HepG2 (cell line): ENCODE results near the gene SLC25A47. TPM values are rescaled to one million over a fixed set of nuclear protein-coding genes. Genes with fewer than 3 reads are reported as not detected.

Experiments used
- ATAC-seq: fragments of 200-7000 bp; cut with Tn5 transposase; 3 replicates; pipeline ENCODE4 v1.9.1; 2020; ENCODE audit warnings: mild to moderate bottlenecking, moderate library complexity
- BruUV-seq: library from RNA; stranded (reverse); fragments of 400-500 nt; replicated peaks from 2 replicates; lab custom pipeline; 2021; lab: Mats Ljungman, UMichigan
- CTCF ChIA-PET: fragments of 300-600 bp; formaldehyde crosslinking; extraction: SDS; loops from one replicate; lab custom pipeline; 2021; ENCODE audit warnings: low total read pairs, inconsistent platforms, low intra/inter-chr PET ratio; lab: Yijun Ruan, JAX
- POLR2A ChIA-PET: fragments of 350-600 bp; sonication (Branson Sonifier 250); formaldehyde crosslinking; loops from one replicate; lab custom pipeline; 2020; ENCODE audit warnings: antibody characterized with exemption, inconsistent platforms; lab: Yijun Ruan, JAX
- DNase-seq: peaks from one replicate; pipeline ENCODE4 v3.0.0-alpha.2; 2015; ENCODE audit warnings: low spot score
- FAIRE-seq: peaks from 3 replicates; lab custom pipeline; 2011; peaks lifted over from hg19 to GRCh38; lab: Jason Lieb, UNC
- H2AFZ ChIP-seq: one replicate; pipeline ENCODE4 v1.6.1; 2011; ENCODE audit warnings: low read length, inconsistent platforms
- H3K27ac ChIP-seq: fragments of 300-600 bp; 3 replicates; pipeline ENCODE4 v1.8.0; 2011; ENCODE audit warnings: mixed run types, mild to moderate bottlenecking, mixed read lengths, low read length, inconsistent platforms; ENCODE audit not compliant: insufficient read depth; ENCODE audit errors: extremely low read length
- H3K27me3 ChIP-seq, 2 experiments: fragments of 200-600 bp in 1 of 2; 2 replicates in 1 of 2; 3 replicates in 1 of 2; pipeline versions ENCODE4 v1.6.0 to v1.8.0; 2011; ENCODE audit warnings: low read length in 2 of 2, mild to moderate bottlenecking in 2 of 2, moderate library complexity in 2 of 2, inconsistent platforms in 1 of 2; ENCODE audit not compliant: insufficient read depth in 2 of 2, control insufficient read depth in 1 of 2
- H3K36me3 ChIP-seq, 2 experiments: fragments of 200-600 bp in 1 of 2; replicated peaks in 1 of 2; 2 replicates in 1 of 2; 3 replicates in 1 of 2; pipeline versions ENCODE4 v1.5.1 to v1.8.0; 2011; ENCODE audit warnings: low read length in 2 of 2, inconsistent platforms in 1 of 2; ENCODE audit not compliant: insufficient read depth in 2 of 2, control insufficient read depth in 1 of 2
- H3K4me1 ChIP-seq: 2 replicates; pipeline ENCODE4 v1.5.1; 2012; ENCODE audit warnings: low read length, inconsistent platforms; ENCODE audit not compliant: insufficient read depth
- H3K4me2 ChIP-seq: 2 replicates; pipeline ENCODE4 v1.6.0; 2011; ENCODE audit warnings: low read depth, low read length, inconsistent platforms
- H3K4me3 ChIP-seq, 3 experiments: fragments of 200-600 bp in 1 of 3; sonication (generic), shearing (Covaris generic) in 1 of 3; replicated peaks in 1 of 3; 2 replicates each; pipeline ENCODE4 v1.5.1; 2011 to 2016; ENCODE audit warnings: low read length in 3 of 3, inconsistent platforms in 2 of 3, low read depth in 2 of 3, mild to moderate bottlenecking in 2 of 3, control low read depth in 1 of 3, mixed read lengths in 1 of 3; ENCODE audit not compliant: insufficient read depth in 1 of 3
- H3K79me2 ChIP-seq: one replicate; pipeline ENCODE4 v1.6.1; 2011; ENCODE audit warnings: low read length, inconsistent platforms; ENCODE audit not compliant: insufficient read depth
- H3K9ac ChIP-seq: 2 replicates; pipeline ENCODE4 v1.6.0; 2011; ENCODE audit warnings: mild to moderate bottlenecking, low read depth, low read length, inconsistent platforms; ENCODE audit not compliant: insufficient read depth
- H3K9me3 ChIP-seq: 2 replicates; pipeline ENCODE4 v1.5.1; 2012; ENCODE audit warnings: mild to moderate bottlenecking, low read length
- H4K20me1 ChIP-seq: 2 replicates; pipeline ENCODE4 v1.6.0; 2011; ENCODE audit warnings: inconsistent platforms, mild to moderate bottlenecking, low read length, moderate library complexity; ENCODE audit not compliant: insufficient read depth
- ASH2L ChIP-seq: fragments of 300-600, 200-600 bp; sonication (generic); IDR thresholded peaks from 2 replicates; pipeline ENCODE4 v1.7.0; 2017; ENCODE audit warnings: low read depth, mild to moderate bottlenecking, moderate library complexity, mixed read lengths, low read length; ENCODE audit not compliant: insufficient read length
- FOXA3 ChIP-seq: IDR thresholded peaks from 2 replicates; pipeline ENCODE4 v1.6.1; 2016; ENCODE audit warnings: missing genetic modification reagents, missing compliant biosample characterization
- HDAC1 ChIP-seq: sonication (generic); formaldehyde crosslinking; IDR thresholded peaks from 2 replicates; pipeline ENCODE4 v1.5.1; 2020; ENCODE audit warnings: mild to moderate bottlenecking, missing genetic modification reagents
- HMG20A ChIP-seq: IDR thresholded peaks from 2 replicates; pipeline ENCODE4 v1.6.1; 2016; ENCODE audit warnings: borderline replicate concordance
- IRX3 ChIP-seq: sonication (generic); formaldehyde crosslinking; IDR thresholded peaks from 2 replicates; pipeline ENCODE4 v1.8.1; 2023; ENCODE audit warnings: mild to moderate bottlenecking, low read depth, missing genetic modification reagents, borderline replicate concordance
- KLF13 ChIP-seq: sonication (generic); formaldehyde crosslinking; IDR thresholded peaks from 2 replicates; pipeline ENCODE4 v1.4.0; 2020; ENCODE audit warnings: mild to moderate bottlenecking, missing genetic modification reagents
- KLF6 ChIP-seq: IDR thresholded peaks from 2 replicates; pipeline ENCODE4 v1.8.0; 2016; ENCODE audit warnings: missing biosample characterization, missing genetic modification reagents
- MTF1 ChIP-seq: sonication (generic); formaldehyde crosslinking; IDR thresholded peaks from 2 replicates; pipeline ENCODE4 v1.5.0; 2020; ENCODE audit warnings: missing genetic modification reagents
- NFE2 ChIP-seq: sonication (generic); formaldehyde crosslinking; IDR thresholded peaks from 2 replicates; pipeline ENCODE4 v1.4.0; 2020; ENCODE audit warnings: missing genetic modification reagents
- NR2F6 ChIP-seq, 2 experiments: IDR thresholded peaks; 2 replicates each; pipeline ENCODE4 v1.6.1; 2016; ENCODE audit warnings: antibody characterized with exemption in 1 of 2, mild to moderate bottlenecking in 1 of 2
- RAD21 ChIP-seq: fragments of 450-650 bp; formaldehyde crosslinking; IDR thresholded peaks from 2 replicates; pipeline ENCODE4 v1.5.0; 2020; ENCODE audit warnings: mild to moderate bottlenecking
- STAG1 ChIP-seq: sonication (generic); formaldehyde crosslinking; IDR thresholded peaks from 2 replicates; pipeline ENCODE4 v1.4.0; 2020; ENCODE audit warnings: missing genetic modification reagents
- SYNCRIP ChIP-seq: fragments of 200-400 bp; formaldehyde crosslinking; IDR thresholded peaks from 2 replicates; pipeline ENCODE4 v1.6.1; 2018; ENCODE audit warnings: mild to moderate bottlenecking, low read depth, low read length; ENCODE audit not compliant: insufficient read depth
- ZNF124 ChIP-seq: sonication (generic); formaldehyde crosslinking; IDR thresholded peaks from 2 replicates; pipeline ENCODE4 v1.4.0; 2020; ENCODE audit warnings: missing genetic modification reagents
- ZNF207 ChIP-seq: fragments of 450-650 bp; IDR thresholded peaks from 2 replicates; pipeline ENCODE4 v1.6.1; 2016; ENCODE audit warnings: antibody characterized with exemption, borderline replicate concordance
- ZNF251 ChIP-seq: sonication (generic); formaldehyde crosslinking; IDR thresholded peaks from 2 replicates; pipeline ENCODE4 v1.9.0; 2021; ENCODE audit warnings: mild to moderate bottlenecking, missing genetic modification reagents
- ZNF552 ChIP-seq: sonication (generic); formaldehyde crosslinking; IDR thresholded peaks from 2 replicates; pipeline ENCODE4 v1.9.0; 2022; ENCODE audit warnings: missing genetic modification reagents, mild to moderate bottlenecking, borderline replicate concordance
- WGBS: methylation state at CpG from one replicate; pipeline ENCODE4 v1.1.6; 2017; ENCODE audit warnings: low lambda C conversion rate; 5-methylcytosine and 5-hydroxymethylcytosine counted together
- in situ Hi-C: cut with HindIII; loops from 2 replicates; pipeline ENCODE4 v1.10.0; 2017; ENCODE audit warnings: low pct_unique_long_range_greater_than_20kb; ENCODE audit not compliant: extremely low pct_ligation_motif_present
- intact Hi-C: fragments of 100-400 bp; cut with micrococcal nuclease; formaldehyde crosslinking; loops from one replicate; pipeline ENCODE4 v1.10.0; 2022; ENCODE audit not compliant: unreplicated experiment
- polyA plus RNA-seq, 8 experiments: library from polyadenylated mRNA; depleted of rRNA in 3 of 8; stranded (reverse) in 7 of 8; unstranded in 1 of 8; fragments of >200 nt; fragmentation: Illumina TruSeq in 4 of 8; extraction: Trizol in 4 of 8; gene quantifications; 2 replicates each; pipeline versions ENCODE4 v1.2.1 to v1.2.3, GENCODE V29; 2011 to 2016; ENCODE audit warnings: low read depth in 4 of 8, missing spikeins in 1 of 8, mixed read lengths in 1 of 8; ENCODE audit not compliant: insufficient read depth in 1 of 8
- total RNA-seq, 5 experiments: library from RNA; depleted of rRNA; stranded (reverse); fragments of >200 nt; fragmentation: Illumina TruSeq; extraction: Trizol; gene quantifications; 2 replicates each; pipeline ENCODE4 v1.2.3, GENCODE V29; 2016; ENCODE audit warnings: low read depth in 1 of 5
- TF ChIP-seq, protein P1 (sequence below): IDR thresholded peaks from 2 replicates; pipeline ENCODE4 v1.4.0; 2020; ENCODE audit warnings: mild to moderate bottlenecking, missing genetic modification reagents
- TF ChIP-seq, protein P2 (sequence below): sonication (generic); formaldehyde crosslinking; IDR thresholded peaks from 2 replicates; pipeline ENCODE4 v1.5.0; 2020; ENCODE audit warnings: missing genetic modification reagents
- TF ChIP-seq, protein P3 (sequence below): fragments of 450-650 bp; IDR thresholded peaks from 2 replicates; pipeline ENCODE4 v1.6.1; 2016

SLC25A47 gene
- total and polyA plus RNA-seq, 2 of the 13 experiments (the other 11 are each of a cell fraction or from before 2014, with no cell fraction given), result 1.0 to 1.7 TPM

DNA sequence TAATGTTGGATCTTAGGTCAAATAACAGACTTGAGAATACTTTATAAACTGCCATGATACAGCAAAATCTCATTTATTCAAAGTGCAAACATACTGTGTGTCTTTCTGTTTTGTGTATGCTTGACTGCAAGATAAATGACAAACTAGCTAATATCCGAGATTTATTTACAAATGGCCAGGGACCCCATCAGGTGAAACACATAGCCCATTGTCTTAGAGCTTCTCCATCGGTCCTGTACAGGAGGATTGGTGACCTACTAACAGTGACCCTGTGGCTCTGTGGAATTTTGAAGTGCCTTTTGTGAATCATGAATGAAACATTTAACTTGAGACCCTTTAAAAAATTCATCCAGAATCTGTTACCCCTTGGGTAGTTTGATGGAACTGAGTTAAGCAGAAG, 44.0 kb upstream of the SLC25A47 start:
- ChIA-PET POLR2A (interaction anchor here (1.2 kb wide), 1 partner anchor 31 kb away, joined by 3 read pairs; no protein-coding TSS in a partner anchor), CTCF (no interaction called here)
- DNase-seq, result peak; percentile 65
- 11% methylated on average over 2 of the region's 2 CpGs for WGBS
- H3K27ac ChIP-seq, result peak overlapping the region; percentile 47
- in situ Hi-C loops, result no loop called here
- peaks cover 59% of the 10 kb centered on the region for H3K79me2 ChIP-seq
- FAIRE-seq, result peak; percentile 23
- intact Hi-C loops, result no loop called here
- H3K4me1 ChIP-seq, result peaks cover 51% of the 10 kb centered on the region
- H3K36me3 ChIP-seq, result peaks cover 14 to 44% of the 10 kb centered on the region in 2 experiments
- H4K20me1 ChIP-seq, result peaks cover 27% of the 10 kb centered on the region
- no peaks in the 10 kb centered on the region for H3K27me3 ChIP-seq
- 0 out of 2 replicates have a peak overlapping the region, but pooled peaks have one; percentile 30 for H3K4me2 ChIP-seq
- peak; percentile 52 for ATAC-seq
- no TSS peak for BruUV-seq
- no peak overlapping the region for H2AFZ ChIP-seq
- 0 out of 2 replicates have a peak overlapping the region, but pooled peaks have one; percentile 2 for H3K9ac ChIP-seq
- H3K4me3 ChIP-seq, result no peak overlapping the region
- H3K9me3 ChIP-seq, result no peaks in the 10 kb centered on the region
- peak; percentile 75 for TF ChIP-seq HMG20A (CRISPR knock-in tag)
- TF ChIP-seq ZNF552 (CRISPR knock-in tag), result no peak
- TF ChIP-seq, protein P1, sequence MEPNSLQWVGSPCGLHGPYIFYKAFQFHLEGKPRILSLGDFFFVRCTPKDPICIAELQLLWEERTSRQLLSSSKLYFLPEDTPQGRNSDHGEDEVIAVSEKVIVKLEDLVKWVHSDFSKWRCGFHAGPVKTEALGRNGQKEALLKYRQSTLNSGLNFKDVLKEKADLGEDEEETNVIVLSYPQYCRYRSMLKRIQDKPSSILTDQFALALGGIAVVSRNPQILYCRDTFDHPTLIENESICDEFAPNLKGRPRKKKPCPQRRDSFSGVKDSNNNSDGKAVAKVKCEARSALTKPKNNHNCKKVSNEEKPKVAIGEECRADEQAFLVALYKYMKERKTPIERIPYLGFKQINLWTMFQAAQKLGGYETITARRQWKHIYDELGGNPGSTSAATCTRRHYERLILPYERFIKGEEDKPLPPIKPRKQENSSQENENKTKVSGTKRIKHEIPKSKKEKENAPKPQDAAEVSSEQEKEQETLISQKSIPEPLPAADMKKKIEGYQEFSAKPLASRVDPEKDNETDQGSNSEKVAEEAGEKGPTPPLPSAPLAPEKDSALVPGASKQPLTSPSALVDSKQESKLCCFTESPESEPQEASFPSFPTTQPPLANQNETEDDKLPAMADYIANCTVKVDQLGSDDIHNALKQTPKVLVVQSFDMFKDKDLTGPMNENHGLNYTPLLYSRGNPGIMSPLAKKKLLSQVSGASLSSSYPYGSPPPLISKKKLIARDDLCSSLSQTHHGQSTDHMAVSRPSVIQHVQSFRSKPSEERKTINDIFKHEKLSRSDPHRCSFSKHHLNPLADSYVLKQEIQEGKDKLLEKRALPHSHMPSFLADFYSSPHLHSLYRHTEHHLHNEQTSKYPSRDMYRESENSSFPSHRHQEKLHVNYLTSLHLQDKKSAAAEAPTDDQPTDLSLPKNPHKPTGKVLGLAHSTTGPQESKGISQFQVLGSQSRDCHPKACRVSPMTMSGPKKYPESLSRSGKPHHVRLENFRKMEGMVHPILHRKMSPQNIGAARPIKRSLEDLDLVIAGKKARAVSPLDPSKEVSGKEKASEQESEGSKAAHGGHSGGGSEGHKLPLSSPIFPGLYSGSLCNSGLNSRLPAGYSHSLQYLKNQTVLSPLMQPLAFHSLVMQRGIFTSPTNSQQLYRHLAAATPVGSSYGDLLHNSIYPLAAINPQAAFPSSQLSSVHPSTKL (CRISPR knock-in tag), result peak; percentile 23; the same call in 1 of the 2 replicates
- TF ChIP-seq, protein P2, sequence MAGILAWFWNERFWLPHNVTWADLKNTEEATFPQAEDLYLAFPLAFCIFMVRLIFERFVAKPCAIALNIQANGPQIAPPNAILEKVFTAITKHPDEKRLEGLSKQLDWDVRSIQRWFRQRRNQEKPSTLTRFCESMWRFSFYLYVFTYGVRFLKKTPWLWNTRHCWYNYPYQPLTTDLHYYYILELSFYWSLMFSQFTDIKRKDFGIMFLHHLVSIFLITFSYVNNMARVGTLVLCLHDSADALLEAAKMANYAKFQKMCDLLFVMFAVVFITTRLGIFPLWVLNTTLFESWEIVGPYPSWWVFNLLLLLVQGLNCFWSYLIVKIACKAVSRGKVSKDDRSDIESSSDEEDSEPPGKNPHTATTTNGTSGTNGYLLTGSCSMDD (CRISPR knock-in tag), result no peak
- TF ChIP-seq KLF13, result no peak
- TF ChIP-seq ASH2L, result peak; percentile 14
- TF ChIP-seq ZNF207, result no peak
- no peak for TF ChIP-seq SYNCRIP
- TF ChIP-seq IRX3, result no peak
- TF ChIP-seq, protein P3, sequence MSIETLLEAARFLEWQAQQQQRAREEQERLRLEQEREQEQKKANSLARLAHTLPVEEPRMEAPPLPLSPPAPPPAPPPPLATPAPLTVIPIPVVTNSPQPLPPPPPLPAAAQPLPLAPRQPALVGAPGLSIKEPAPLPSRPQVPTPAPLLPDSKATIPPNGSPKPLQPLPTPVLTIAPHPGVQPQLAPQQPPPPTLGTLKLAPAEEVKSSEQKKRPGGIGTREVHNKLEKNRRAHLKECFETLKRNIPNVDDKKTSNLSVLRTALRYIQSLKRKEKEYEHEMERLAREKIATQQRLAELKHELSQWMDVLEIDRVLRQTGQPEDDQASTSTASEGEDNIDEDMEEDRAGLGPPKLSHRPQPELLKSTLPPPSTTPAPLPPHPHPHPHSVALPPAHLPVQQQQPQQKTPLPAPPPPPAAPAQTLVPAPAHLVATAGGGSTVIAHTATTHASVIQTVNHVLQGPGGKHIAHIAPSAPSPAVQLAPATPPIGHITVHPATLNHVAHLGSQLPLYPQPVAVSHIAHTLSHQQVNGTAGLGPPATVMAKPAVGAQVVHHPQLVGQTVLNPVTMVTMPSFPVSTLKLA, result no peak
- TF ChIP-seq KLF6, result no peak
- TF ChIP-seq STAG1 (CRISPR knock-in tag), result no peak
- no peak; the same call in 1 of the 2 replicates for TF ChIP-seq FOXA3 (CRISPR knock-in tag)
- peak; percentile 42 for TF ChIP-seq NR2F6 (IDR thresholded peaks at IDR 0.05)
- TF ChIP-seq NR2F6 (CRISPR knock-in tag; IDR thresholded peaks at IDR 0.05), result 0 out of 2 replicates have a peak, but pooled peaks have one; percentile 31
- TF ChIP-seq ZNF251 (CRISPR knock-in tag), result no peak
- TF ChIP-seq HDAC1 (CRISPR knock-in tag), result no peak
- TF ChIP-seq ZNF124 (CRISPR knock-in tag), result no peak
- TF ChIP-seq NFE2 (CRISPR knock-in tag), result no peak
- no peak for TF ChIP-seq MTF1
- TF ChIP-seq RAD21 (CRISPR knock-in tag), result no peak
